PC-9 (cell line): Measurements from ENCODE around the gene BRIX1. TPM values are rescaled to one million over a fixed set of nuclear protein-coding genes. Genes with fewer than 3 reads are reported as not detected.

Experiments
- BruUV-seq: library from RNA; stranded (reverse); fragments of 400-500 nt; replicated peaks from 2 replicates; lab custom pipeline; 2021; lab: Mats Ljungman, UMichigan
- CTCF ChIA-PET: fragments of 300-600 bp; sonication (Branson Sonifier 250); formaldehyde crosslinking; loops from one replicate; lab custom pipeline; 2022; ENCODE audit warnings: antibody characterized with exemption; lab: Charles Lee
- POLR2A ChIA-PET: fragments of 300-600 bp; sonication (Branson Sonifier 250); formaldehyde crosslinking; loops from one replicate; lab custom pipeline; 2022; ENCODE audit warnings: antibody characterized with exemption; ENCODE audit not compliant: unreplicated experiment; lab: Charles Lee
- DNase-seq, 2 experiments: peaks; one replicate each; pipeline versions ENCODE4 v3.0.0 to v3.0.0-alpha.2; 2015 to 2022; ENCODE audit warnings: mixed read lengths in 1 of 2
- H2AFZ ChIP-seq: fragments of 200-600 bp; sonication (generic); 2 replicates; pipeline ENCODE4 v1.8.1; 2017; ENCODE audit warnings: antibody characterized with exemption
- H3F3A ChIP-seq: fragments of 200-600 bp; sonication (generic); 2 replicates; pipeline ENCODE4 v1.8.1; 2017; ENCODE audit warnings: antibody characterized with exemption, mild to moderate bottlenecking, low read depth; ENCODE audit not compliant: insufficient read depth
- H3K27ac ChIP-seq: fragments of 200-600 bp; sonication (generic); 2 replicates; pipeline ENCODE4 v1.6.1; 2016; ENCODE audit warnings: mixed run types
- H3K27me3 ChIP-seq: fragments of 200-600 bp; sonication (generic); 2 replicates; pipeline ENCODE4 v1.6.1; 2016; ENCODE audit warnings: low read depth, mixed run types; ENCODE audit not compliant: insufficient read depth
- H3K36me3 ChIP-seq: fragments of 200-600 bp; sonication (generic); 2 replicates; pipeline ENCODE4 v1.6.1; 2016; ENCODE audit warnings: low read depth, mixed run types
- H3K4me1 ChIP-seq: fragments of 200-600 bp; sonication (generic); replicated peaks from 2 replicates; pipeline ENCODE4 v1.6.1; 2016; ENCODE audit warnings: mixed run types; ENCODE audit not compliant: insufficient read depth
- H3K4me2 ChIP-seq: fragments of 200-600 bp; sonication (generic); 2 replicates; pipeline ENCODE4 v1.6.1; 2017; ENCODE audit warnings: mixed run types
- H3K4me3 ChIP-seq: fragments of 200-600 bp; sonication (generic); 2 replicates; pipeline ENCODE4 v1.6.1; 2016; ENCODE audit warnings: mixed run types
- H3K79me2 ChIP-seq: fragments of 200-600 bp; sonication (generic); 2 replicates; pipeline ENCODE4 v1.6.1; 2017; ENCODE audit warnings: low read depth, mixed run types
- H3K9me2 ChIP-seq: fragments of 200-600 bp; sonication (generic); 2 replicates; pipeline ENCODE4 v1.8.1; 2017; ENCODE audit warnings: mild to moderate bottlenecking; ENCODE audit not compliant: insufficient read depth
- H3K9me3 ChIP-seq: fragments of 200-600 bp; sonication (generic); 2 replicates; pipeline ENCODE4 v1.8.1; 2016; ENCODE audit warnings: low read depth; ENCODE audit not compliant: insufficient read depth
- H4K20me1 ChIP-seq: fragments of 200-600 bp; sonication (generic); 2 replicates; pipeline ENCODE4 v1.8.1; 2017; ENCODE audit not compliant: insufficient read depth
- CTCF ChIP-seq: fragments of 200-600 bp; sonication (generic); conservative IDR thresholded peaks from 2 replicates; pipeline ENCODE4 v1.6.1; 2017; ENCODE audit warnings: mixed run types, antibody characterized with exemption, mild to moderate bottlenecking, moderate library complexity
- EZH2 ChIP-seq: fragments of 200-600 bp; sonication (generic); IDR thresholded peaks from 2 replicates; pipeline ENCODE4 v1.8.0; 2017; ENCODE audit warnings: antibody characterized with exemption, low read depth
- intact Hi-C: fragments of 100-400 bp; cut with micrococcal nuclease; formaldehyde crosslinking; loops from one replicate; pipeline ENCODE4 v1.10.0; 2022; ENCODE audit not compliant: unreplicated experiment
- total RNA-seq: library from RNA; stranded (reverse); gene quantifications from 2 replicates; pipeline ENCODE4 v1.2.3, GENCODE V29; 2021

Gene BRIX1
- total RNA-seq, 1 experiment from 2014 or later = 73.4 TPM

- peaks cover 23% of the 10 kb centered on the region for H3F3A ChIP-seq
- CTCF ChIA-PET = no interaction called here
- intact Hi-C loops = loop anchor here (5.0 kb wide), 1 partner anchor 1219 kb away; the partner anchor contains the start of genes LMBRD2 and SKP2
- no peaks in the 10 kb centered on the region for H3K27me3 ChIP-seq
- DNase-seq = no peak
- H3K27ac ChIP-seq = no peak overlapping the region
- H3K36me3 ChIP-seq = peaks cover 23% of the 10 kb centered on the region
- peaks cover 20% of the 10 kb centered on the region for H3K4me1 ChIP-seq
- H3K79me2 ChIP-seq = peaks cover 54% of the 10 kb centered on the region
- no peak for TF ChIP-seq EZH2
- TF ChIP-seq CTCF = no peak
- no peak overlapping the region for H3K4me3 ChIP-seq
- no peak overlapping the region for H2AFZ ChIP-seq
- POLR2A ChIA-PET = no interaction called here
- no TSS peak for BruUV-seq
- no peaks in the 10 kb centered on the region for H3K9me3 ChIP-seq
- peaks cover 3% of the 10 kb centered on the region for H4K20me1 ChIP-seq
- no peaks in the 10 kb centered on the region for H3K9me2 ChIP-seq
- no peak overlapping the region for H3K4me2 ChIP-seq
Observed at GRCh38 chr5:34932947-34933346, 17.4 kb downstream of the BRIX1 start.

GRCh38 chr5:34941936-34942335, 26.4 kb downstream of the BRIX1 start:
- intact Hi-C loops = no loop called here
- H3K4me3 ChIP-seq = no peak overlapping the region
- CTCF ChIA-PET = no interaction called here

GRCh38 chr5:34944044-34944443, 28.5 kb downstream of the BRIX1 start:
- Histone ChIP-seq H3K79me2 (no peaks in the 10 kb centered on the region), H3K9me3 (no peaks in the 10 kb centered on the region), H3F3A (no peaks in the 10 kb centered on the region), H3K9me2 (no peaks in the 10 kb centered on the region), H4K20me1 (no peaks in the 10 kb centered on the region), H3K27ac (no peak overlapping the region), H3K4me1 (no peaks in the 10 kb centered on the region), H3K4me2 (no peak overlapping the region), H3K27me3 (no peaks in the 10 kb centered on the region), H3K4me3 (no peak overlapping the region), H3K36me3 (peaks cover 20% of the 10 kb centered on the region), H2AFZ (no peak overlapping the region)
- intact Hi-C loops = loop anchor here (2.0 kb wide), 1 partner anchor 13 kb away; no protein-coding TSS in a partner anchor
- ChIA-PET POLR2A (interaction anchor here (0.6 kb wide), 1 partner anchor 11 kb away, joined by 4 read pairs; no protein-coding TSS in a partner anchor), CTCF (interaction anchor here (1.0 kb wide), 1 partner anchor 14 kb away, joined by 3 read pairs; the partner anchor contains the start of gene DNAJC21)
- no peak for TF ChIP-seq CTCF
- TF ChIP-seq EZH2 = no peak
- BruUV-seq = no TSS peak
- no peak for DNase-seq

More at GRCh38 chr5:34941936-34942335, 26.4 kb downstream of the BRIX1 start:
- no peak overlapping the region for H3K4me2 ChIP-seq
- DNase-seq = no peak
- H3K79me2 ChIP-seq = no peaks in the 10 kb centered on the region
- no TSS peak for BruUV-seq
- no peaks in the 10 kb centered on the region for H3F3A ChIP-seq
- no peaks in the 10 kb centered on the region for H3K9me2 ChIP-seq
- no peaks in the 10 kb centered on the region for H3K9me3 ChIP-seq
- H3K27ac ChIP-seq = no peak overlapping the region
- no peak overlapping the region for H2AFZ ChIP-seq
- peaks cover 21% of the 10 kb centered on the region for H3K36me3 ChIP-seq
- POLR2A ChIA-PET = no interaction called here
- H3K27me3 ChIP-seq = no peaks in the 10 kb centered on the region
- TF ChIP-seq CTCF = no peak
- no peak for TF ChIP-seq EZH2
- H4K20me1 ChIP-seq = no peaks in the 10 kb centered on the region
- H3K4me1 ChIP-seq = no peaks in the 10 kb centered on the region
